ENCODE data around the gene CKM.

GRCh38 chr19:45363861-45364459, 41.3 kb upstream of the CKM start:
- TF ChIP-seq EZH2 (IDR thresholded peaks at IDR 0.05; ENCODE audit: low read length, unreplicated experiment) (no peak), CTCF (conservative IDR thresholded peaks at IDR 0.05; ENCODE audit: low read depth, low read length) (no peak)

Data from PC-3 (cell line).